BE2C (cell line): ENCODE measurements around the gene VSTM1. TPM values are rescaled to one million over a fixed set of nuclear protein-coding genes. Genes with fewer than 3 reads are reported as not detected.

Experiments used
- DNase-seq: peaks from one replicate; pipeline ENCODE4 v3.0.0-alpha.2; 2020
- H3K27me3 ChIP-seq: fragments of 250-450 bp; sonication (Bioruptor Pico); 2 replicates; pipeline ENCODE4 v1.5.1; 2020; ENCODE audit warnings: mild to moderate bottlenecking
- H3K36me3 ChIP-seq: fragments of 250-450 bp; sonication (Bioruptor Pico); 2 replicates; pipeline ENCODE4 v1.5.1; 2020; ENCODE audit warnings: mild to moderate bottlenecking
- H3K4me1 ChIP-seq: fragments of 250-450 bp; sonication (Bioruptor Pico); 2 replicates; pipeline ENCODE4 v1.5.1; 2020
- H3K4me3 ChIP-seq: 2 replicates; pipeline ENCODE4 v1.5.1; 2011; ENCODE audit warnings: low read depth, low read length
- H3K9me3 ChIP-seq: fragments of 250-450 bp; sonication (Bioruptor Pico); 2 replicates; pipeline ENCODE4 v1.5.1; 2020
- CTCF ChIP-seq: IDR thresholded peaks from 2 replicates; pipeline ENCODE4 v1.5.1; 2012; ENCODE audit warnings: mild to moderate bottlenecking, low read depth, low read length
- polyA plus RNA-seq: library from polyadenylated mRNA; unstranded; fragments of >200 nt; gene quantifications from one replicate; pipeline ENCODE4 v1.2.1, GENCODE V29; 2012; ENCODE audit warnings: low read depth, missing spikeins; ENCODE audit not compliant: insufficient read length, insufficient read depth

The VSTM1 gene
- not detected for polyA plus RNA-seq

GRCh38 chr19:54063350-54064116, at the start of gene VSTM1:
Gene VSTM1 (minus strand): TSS chr19:54063897. CDS start chr19:54063777, 120 bp downstream.
- Histone ChIP-seq H3K27me3 (peaks cover 27% of the 10 kb centered on the region), H3K4me3 (no peak within 1 kb of the TSS), H3K9me3 (no peaks in the 10 kb centered on the region), H3K36me3 (no peaks in the 10 kb centered on the region), H3K4me1 (no peaks in the 10 kb centered on the region)
- DNase-seq: no peak
- TF ChIP-seq CTCF: no peak

GRCh38 chr19:54109651-54110050, 46.0 kb upstream of the VSTM1 start:
- TF ChIP-seq CTCF: no peak
- no peaks in the 10 kb centered on the region for H3K4me1 ChIP-seq
- no peak for DNase-seq
- peaks cover 59% of the 10 kb centered on the region for H3K36me3 ChIP-seq
- H3K9me3 ChIP-seq: no peaks in the 10 kb centered on the region
- H3K4me3 ChIP-seq: no peak overlapping the region
- H3K27me3 ChIP-seq: no peaks in the 10 kb centered on the region

GRCh38 chr19:54108496-54108895, 44.8 kb upstream of the VSTM1 start:
- H3K36me3 ChIP-seq: peaks cover 52% of the 10 kb centered on the region
- TF ChIP-seq CTCF: no peak

GRCh38 chr19:54107876-54108490, 44.3 kb upstream of the VSTM1 start:
- H3K36me3 ChIP-seq: peaks cover 52% of the 10 kb centered on the region

More at GRCh38 chr19:54108496-54108895, 44.8 kb upstream of the VSTM1 start:
- Histone ChIP-seq H3K9me3 (no peaks in the 10 kb centered on the region), H3K4me3 (no peak overlapping the region), H3K27me3 (no peaks in the 10 kb centered on the region), H3K4me1 (no peaks in the 10 kb centered on the region)
- DNase-seq: no peak

GRCh38 chr19:54106716-54107115, 43.0 kb upstream of the VSTM1 start:
- H3K27me3 ChIP-seq: no peaks in the 10 kb centered on the region
- no peak overlapping the region for H3K4me3 ChIP-seq
- no peak for DNase-seq
- H3K4me1 ChIP-seq: no peaks in the 10 kb centered on the region
- peaks cover 52% of the 10 kb centered on the region for H3K36me3 ChIP-seq
- no peak for TF ChIP-seq CTCF
- H3K9me3 ChIP-seq: no peaks in the 10 kb centered on the region

More at GRCh38 chr19:54107876-54108490, 44.3 kb upstream of the VSTM1 start:
- Histone ChIP-seq H3K4me1 (no peaks in the 10 kb centered on the region), H3K27me3 (no peaks in the 10 kb centered on the region), H3K4me3 (no peak overlapping the region), H3K9me3 (no peaks in the 10 kb centered on the region)
- DNase-seq: no peak
- no peak for TF ChIP-seq CTCF

- no peaks in the 10 kb centered on the region for H3K4me1 ChIP-seq
- H3K27me3 ChIP-seq: no peaks in the 10 kb centered on the region
- DNase-seq: no peak
- TF ChIP-seq CTCF: no peak
- H3K9me3 ChIP-seq: no peaks in the 10 kb centered on the region
- H3K36me3 ChIP-seq: peaks cover 48% of the 10 kb centered on the region
- H3K4me3 ChIP-seq: no peak overlapping the region
These were observed 42.1 kb upstream of the VSTM1 start for GRCh38 chr19:54105796-54106195.
